ENCODE results near the gene CELA3B.
"Not testable (repeated sequence)": the region's sequence is repeated elsewhere in the genome, so short reads cannot be mapped to it uniquely, and the experiment has no call there.

Gene CELA3B

DNA sequence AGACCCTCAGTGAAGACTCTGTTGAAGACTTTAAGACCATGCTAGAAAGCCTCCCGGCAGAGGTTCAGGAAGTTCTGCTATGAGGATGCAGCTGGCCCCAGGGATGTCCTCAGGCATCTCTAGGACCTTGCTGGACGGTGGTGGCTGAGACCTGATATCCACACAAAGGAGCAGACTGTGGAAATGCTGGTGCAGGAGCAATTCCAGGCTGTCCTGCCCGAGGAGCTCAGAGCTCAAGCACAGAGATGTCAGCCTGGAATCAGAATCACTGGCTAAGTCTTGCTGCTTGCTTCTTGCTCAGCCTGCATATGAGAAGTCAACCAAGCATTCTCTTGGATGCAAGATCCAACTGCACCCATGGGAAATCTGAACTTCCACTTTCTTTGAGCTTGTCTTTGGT is 53.7 kb downstream of the CELA3B start:
- H3K4me3 ChIP-seq (ENCODE audit: control insufficient read depth, low read depth, low read length): no peak overlapping the region
- TF ChIP-seq, protein P1, sequence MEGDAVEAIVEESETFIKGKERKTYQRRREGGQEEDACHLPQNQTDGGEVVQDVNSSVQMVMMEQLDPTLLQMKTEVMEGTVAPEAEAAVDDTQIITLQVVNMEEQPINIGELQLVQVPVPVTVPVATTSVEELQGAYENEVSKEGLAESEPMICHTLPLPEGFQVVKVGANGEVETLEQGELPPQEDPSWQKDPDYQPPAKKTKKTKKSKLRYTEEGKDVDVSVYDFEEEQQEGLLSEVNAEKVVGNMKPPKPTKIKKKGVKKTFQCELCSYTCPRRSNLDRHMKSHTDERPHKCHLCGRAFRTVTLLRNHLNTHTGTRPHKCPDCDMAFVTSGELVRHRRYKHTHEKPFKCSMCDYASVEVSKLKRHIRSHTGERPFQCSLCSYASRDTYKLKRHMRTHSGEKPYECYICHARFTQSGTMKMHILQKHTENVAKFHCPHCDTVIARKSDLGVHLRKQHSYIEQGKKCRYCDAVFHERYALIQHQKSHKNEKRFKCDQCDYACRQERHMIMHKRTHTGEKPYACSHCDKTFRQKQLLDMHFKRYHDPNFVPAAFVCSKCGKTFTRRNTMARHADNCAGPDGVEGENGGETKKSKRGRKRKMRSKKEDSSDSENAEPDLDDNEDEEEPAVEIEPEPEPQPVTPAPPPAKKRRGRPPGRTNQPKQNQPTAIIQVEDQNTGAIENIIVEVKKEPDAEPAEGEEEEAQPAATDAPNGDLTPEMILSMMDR (conservative IDR thresholded peaks at IDR 0.05; ENCODE audit: control insufficient read depth, insufficient read depth, low read depth, low read length): no peak
- no peak for DNase-seq (ENCODE audit: low read depth)

DNA sequence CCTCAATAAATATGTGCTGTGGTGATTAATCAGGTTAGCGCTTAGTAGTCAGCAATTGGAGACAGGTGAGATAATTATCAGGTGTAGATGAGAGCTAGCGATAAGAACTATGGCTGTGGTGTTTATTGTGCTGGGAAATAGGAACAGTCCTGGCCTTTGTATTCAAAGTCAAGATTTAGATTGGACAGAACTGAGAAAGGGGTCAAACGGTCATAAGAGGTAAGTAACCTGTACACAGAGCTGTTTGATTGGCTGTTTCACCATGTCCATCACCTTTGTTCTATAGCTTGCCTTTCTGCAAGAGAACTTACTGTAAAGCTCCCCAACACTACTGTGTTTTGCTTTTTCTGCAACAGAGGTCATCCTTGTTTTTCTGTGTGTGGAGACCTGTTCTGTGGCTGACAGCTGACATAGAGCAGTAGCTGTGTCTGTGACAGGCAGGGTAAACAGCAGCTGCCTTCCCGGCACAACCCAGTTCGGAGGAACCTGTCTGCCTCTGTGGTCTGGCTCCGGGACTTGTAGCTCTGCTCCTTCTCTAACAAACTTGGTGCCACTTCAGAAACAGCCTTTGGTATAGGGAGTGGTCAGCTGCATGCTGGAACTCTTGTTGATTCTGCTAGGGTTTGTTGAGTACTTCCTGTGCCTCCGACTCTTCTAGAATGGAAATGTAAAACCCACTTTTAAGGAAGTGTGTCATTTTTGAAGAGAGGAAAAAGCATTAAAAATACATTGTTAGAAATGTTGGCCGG is 54.6 kb downstream of the CELA3B start:
- TF ChIP-seq, protein P1 (conservative IDR thresholded peaks at IDR 0.05; ENCODE audit: control insufficient read depth, insufficient read depth, low read depth, low read length): no peak
- no peak for DNase-seq (ENCODE audit: low read depth)
- no peak overlapping the region for H3K4me3 ChIP-seq (ENCODE audit: control insufficient read depth, low read depth, low read length)

DNA sequence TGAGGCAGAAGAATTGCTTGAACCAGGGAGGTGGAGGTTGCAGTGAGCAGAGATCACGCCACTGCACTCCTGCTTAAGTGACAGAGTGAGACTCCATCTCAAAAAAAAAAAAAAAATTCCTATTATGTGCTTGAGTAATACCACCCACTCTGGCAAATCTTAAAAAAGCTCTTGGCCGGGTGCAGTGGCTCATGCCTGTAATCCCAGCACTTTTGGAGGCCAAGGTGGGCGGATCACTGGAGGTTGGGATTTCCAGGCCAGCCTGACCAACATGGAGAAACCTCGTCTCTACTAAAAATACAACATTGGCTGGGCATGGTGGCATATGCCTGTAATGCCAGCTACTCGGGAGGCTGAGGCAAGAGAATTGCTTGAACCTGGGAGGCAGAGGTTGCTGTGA is 58.0 kb downstream of the CELA3B start:
- DNase-seq (ENCODE audit: low read depth); H3K4me3 ChIP-seq (ENCODE audit: control insufficient read depth, low read depth, low read length): not testable (repeated sequence)

DNA sequence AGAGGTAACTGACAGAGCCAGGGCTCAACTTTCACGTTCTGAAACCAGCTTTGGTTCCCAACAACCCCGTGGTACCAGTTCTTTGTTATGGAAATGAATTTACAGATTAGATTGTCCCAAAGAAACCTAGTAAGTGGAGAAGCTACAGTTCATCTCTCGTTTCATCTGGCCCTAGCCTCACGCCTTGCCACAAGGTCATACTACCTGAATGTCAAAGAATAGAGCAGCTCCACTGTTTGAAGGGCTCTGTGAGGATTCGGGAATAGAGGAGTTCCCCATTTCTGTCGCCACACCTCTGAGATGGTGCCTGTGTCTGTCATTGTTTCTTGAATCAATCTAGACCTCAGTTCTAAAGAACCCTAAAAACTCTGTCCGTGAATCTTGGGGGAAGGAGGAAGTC is 60.7 kb downstream of the CELA3B start:
- no peak for DNase-seq (ENCODE audit: low read depth)
- no peak overlapping the region for H3K4me3 ChIP-seq (ENCODE audit: control insufficient read depth, low read depth, low read length)
- TF ChIP-seq, protein P1 (conservative IDR thresholded peaks at IDR 0.05; ENCODE audit: control insufficient read depth, insufficient read depth, low read depth, low read length): no peak

DNA sequence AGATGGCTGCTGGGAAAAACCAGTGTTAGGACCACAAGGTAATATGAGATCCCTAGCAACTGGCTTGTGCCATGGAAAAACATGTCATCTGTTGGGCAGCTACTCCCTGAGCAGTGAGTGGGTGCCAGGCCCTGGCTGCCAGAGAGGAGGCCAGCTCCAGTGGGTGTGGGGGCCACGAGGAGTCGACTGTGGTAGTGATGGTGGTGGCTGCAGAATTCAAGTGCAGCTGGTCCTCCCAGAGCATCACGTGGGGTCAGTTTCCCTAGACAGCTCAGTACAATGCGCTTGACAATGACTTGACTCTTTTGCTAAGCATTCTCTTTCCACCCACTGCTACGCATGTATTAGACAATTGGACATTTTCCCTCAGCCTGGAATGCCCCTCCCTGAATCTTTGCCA is 61.2 kb downstream of the CELA3B start:
- no peak for DNase-seq (ENCODE audit: low read depth)
- TF ChIP-seq, protein P1 (conservative IDR thresholded peaks at IDR 0.05; ENCODE audit: control insufficient read depth, insufficient read depth, low read depth, low read length): no peak
- H3K4me3 ChIP-seq (ENCODE audit: control insufficient read depth, low read depth, low read length): no peak overlapping the region
